ENCODE measurements around the gene MACC1. TPM values are rescaled to one million over a fixed set of nuclear protein-coding genes. Genes with fewer than 3 reads are reported as not detected.

MACC1 gene
- total RNA-seq, 2 donors from 2014 or later = 0.26 TPM; not detected in 1

DNA sequence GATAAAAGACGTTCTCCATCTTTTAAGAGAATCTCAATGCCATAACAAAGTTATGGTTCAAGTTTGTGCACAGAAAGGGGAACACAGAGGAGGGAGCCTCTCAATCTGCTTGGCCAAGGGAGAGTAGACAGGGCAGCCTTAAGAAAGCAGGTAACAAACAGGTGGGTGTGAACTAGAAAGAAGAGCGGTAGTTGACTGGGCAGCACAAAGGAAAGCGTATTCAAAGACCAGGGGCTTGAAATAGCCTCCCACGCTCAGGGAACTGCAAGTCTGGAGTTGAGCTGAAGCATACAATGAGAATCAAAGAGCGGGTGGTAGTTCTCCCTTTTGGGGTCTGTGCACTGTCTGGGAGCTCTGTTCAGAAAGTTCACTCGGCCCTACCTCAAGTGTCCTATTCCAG, 18.9 kb upstream of the MACC1 start:
- no peak for DNase-seq (ENCODE audit: low spot score)
- Histone ChIP-seq H3K9me3 (no peaks in the 10 kb centered on the region), H3K4me3 (no peak overlapping the region), H3K36me3 (no peaks in the 10 kb centered on the region), H3K27ac (no peak overlapping the region), H3K27me3 (no peaks in the 10 kb centered on the region), H3K4me1 (no peaks in the 10 kb centered on the region)
- TF ChIP-seq, protein P1, sequence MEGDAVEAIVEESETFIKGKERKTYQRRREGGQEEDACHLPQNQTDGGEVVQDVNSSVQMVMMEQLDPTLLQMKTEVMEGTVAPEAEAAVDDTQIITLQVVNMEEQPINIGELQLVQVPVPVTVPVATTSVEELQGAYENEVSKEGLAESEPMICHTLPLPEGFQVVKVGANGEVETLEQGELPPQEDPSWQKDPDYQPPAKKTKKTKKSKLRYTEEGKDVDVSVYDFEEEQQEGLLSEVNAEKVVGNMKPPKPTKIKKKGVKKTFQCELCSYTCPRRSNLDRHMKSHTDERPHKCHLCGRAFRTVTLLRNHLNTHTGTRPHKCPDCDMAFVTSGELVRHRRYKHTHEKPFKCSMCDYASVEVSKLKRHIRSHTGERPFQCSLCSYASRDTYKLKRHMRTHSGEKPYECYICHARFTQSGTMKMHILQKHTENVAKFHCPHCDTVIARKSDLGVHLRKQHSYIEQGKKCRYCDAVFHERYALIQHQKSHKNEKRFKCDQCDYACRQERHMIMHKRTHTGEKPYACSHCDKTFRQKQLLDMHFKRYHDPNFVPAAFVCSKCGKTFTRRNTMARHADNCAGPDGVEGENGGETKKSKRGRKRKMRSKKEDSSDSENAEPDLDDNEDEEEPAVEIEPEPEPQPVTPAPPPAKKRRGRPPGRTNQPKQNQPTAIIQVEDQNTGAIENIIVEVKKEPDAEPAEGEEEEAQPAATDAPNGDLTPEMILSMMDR (IDR thresholded peaks at IDR 0.05) = no peak

DNA sequence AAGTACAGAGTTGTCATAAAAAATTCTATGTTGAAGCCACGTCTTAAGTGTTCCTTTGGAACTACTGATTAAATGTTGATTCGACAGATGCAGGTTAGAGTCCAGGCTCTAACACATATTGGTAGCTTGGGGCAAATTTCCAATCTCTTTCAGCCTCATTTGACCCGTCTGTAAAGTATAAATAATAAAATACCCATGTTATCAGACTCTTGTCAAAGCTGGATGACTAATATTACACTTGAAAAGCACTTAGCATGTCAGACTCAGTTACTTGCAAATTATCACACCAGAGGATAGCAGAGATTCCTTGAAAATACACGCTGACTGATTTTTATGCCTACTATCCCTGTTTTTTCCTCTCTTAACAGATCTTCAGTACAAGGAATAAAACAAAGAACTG, 18.1 kb upstream of the MACC1 start:
- no peak overlapping the region for H3K4me3 ChIP-seq
- no peaks in the 10 kb centered on the region for H3K27me3 ChIP-seq
- TF ChIP-seq, protein P1 (IDR thresholded peaks at IDR 0.05) = no peak
- H3K36me3 ChIP-seq = no peaks in the 10 kb centered on the region
- no peak overlapping the region for H3K27ac ChIP-seq
- no peaks in the 10 kb centered on the region for H3K4me1 ChIP-seq
- no peak for DNase-seq (ENCODE audit: low spot score)
- H3K9me3 ChIP-seq = no peaks in the 10 kb centered on the region

DNA sequence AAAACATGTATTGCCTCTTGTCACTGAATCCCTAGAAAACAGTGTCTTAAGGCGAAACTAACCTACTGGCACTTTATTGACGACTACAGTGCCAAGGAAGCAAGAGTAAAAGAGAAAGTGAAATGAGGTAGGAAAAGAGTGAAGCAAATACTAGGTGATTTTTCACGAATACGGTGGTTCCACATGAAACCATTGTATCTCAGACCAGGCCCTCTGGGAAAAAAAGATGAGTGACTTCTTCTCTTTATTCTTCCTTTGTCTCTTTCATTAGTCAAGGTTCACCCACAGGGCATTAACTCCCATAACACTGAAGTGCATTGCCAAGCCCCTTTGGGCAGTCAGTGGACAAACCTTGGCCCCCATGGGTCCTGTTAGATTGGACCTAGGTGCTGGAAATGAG, 16.2 kb upstream of the MACC1 start:
- no peaks in the 10 kb centered on the region for H3K4me1 ChIP-seq
- DNase-seq (ENCODE audit: low spot score) = no peak
- no peaks in the 10 kb centered on the region for H3K9me3 ChIP-seq
- TF ChIP-seq, protein P1 (IDR thresholded peaks at IDR 0.05) = no peak
- no peak overlapping the region for H3K27ac ChIP-seq
- no peaks in the 10 kb centered on the region for H3K27me3 ChIP-seq
- no peaks in the 10 kb centered on the region for H3K36me3 ChIP-seq
- no peak overlapping the region for H3K4me3 ChIP-seq

DNA sequence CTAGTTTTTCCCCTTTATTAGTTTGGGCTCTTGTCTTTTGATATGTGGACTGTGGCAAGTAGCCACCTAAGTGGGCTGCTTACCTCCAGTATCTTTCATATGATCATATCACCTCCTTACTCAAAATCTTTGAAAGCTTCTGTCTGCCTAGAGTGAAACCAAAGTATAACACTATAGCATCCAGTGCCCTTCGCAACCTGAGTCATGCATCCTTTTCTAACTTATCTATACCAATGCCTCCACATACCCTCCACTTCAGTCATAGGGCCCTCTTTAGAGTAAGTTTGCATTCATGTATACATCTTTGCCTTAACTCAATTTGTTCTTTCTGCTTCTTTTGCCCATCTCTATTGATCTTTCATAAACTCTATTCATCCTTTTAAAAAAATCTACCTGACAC, 15.7 kb upstream of the MACC1 start:
- TF ChIP-seq, protein P1 (IDR thresholded peaks at IDR 0.05) = no peak

DNA sequence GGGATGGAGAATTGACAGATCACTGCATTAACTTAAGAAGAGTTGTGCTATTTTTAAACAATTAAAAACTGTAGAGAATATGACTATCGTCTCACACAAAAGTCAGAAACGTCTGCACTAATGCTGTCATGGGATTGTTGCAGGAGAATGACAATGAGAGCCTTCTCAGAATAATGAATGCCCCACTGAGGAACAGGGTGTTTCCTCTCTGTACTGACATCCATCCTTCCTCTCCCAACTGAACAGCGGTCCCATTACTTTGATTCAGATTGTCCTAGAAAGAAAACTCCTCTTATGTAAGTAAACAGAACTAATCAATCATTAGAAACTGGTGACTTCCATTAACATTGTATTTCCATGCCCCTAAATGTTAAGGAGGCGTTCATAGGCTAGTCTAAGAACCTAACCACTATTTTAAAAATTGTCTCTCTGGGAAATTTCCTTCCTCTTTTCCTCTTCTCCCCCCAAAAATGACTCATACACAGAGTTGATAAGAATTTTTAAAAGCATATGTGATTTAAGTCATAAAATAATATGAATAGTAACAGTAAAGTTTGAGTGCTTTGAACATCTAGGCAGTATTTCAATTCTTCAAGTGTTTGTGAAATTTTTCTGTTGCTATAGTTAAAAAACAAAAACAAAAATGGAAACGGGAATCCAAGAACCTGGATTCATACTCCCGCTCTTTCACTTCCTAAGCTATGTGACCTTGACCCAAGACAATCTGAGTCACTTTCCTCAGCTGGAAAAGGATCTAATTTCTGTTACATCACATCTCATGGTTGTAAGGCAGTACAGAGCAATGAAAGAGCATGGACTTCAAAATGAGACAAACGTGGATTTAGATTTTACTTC, 12.7 kb upstream of the MACC1 start:
- TF ChIP-seq, protein P1 (IDR thresholded peaks at IDR 0.05) = no peak
- no peak for DNase-seq (ENCODE audit: low spot score)
- H3K36me3 ChIP-seq = no peaks in the 10 kb centered on the region
- H3K4me1 ChIP-seq = no peaks in the 10 kb centered on the region
- no peaks in the 10 kb centered on the region for H3K9me3 ChIP-seq
- H3K4me3 ChIP-seq = no peak overlapping the region
- H3K27ac ChIP-seq = no peak overlapping the region
- H3K27me3 ChIP-seq = no peaks in the 10 kb centered on the region

More for the DNA sequence above, 15.7 kb upstream of the MACC1 start:
- no peak overlapping the region for H3K27ac ChIP-seq
- no peaks in the 10 kb centered on the region for H3K4me1 ChIP-seq
- H3K27me3 ChIP-seq = no peaks in the 10 kb centered on the region
- DNase-seq (ENCODE audit: low spot score) = no peak
- H3K36me3 ChIP-seq = no peaks in the 10 kb centered on the region
- no peak overlapping the region for H3K4me3 ChIP-seq
- H3K9me3 ChIP-seq = no peaks in the 10 kb centered on the region

DNA sequence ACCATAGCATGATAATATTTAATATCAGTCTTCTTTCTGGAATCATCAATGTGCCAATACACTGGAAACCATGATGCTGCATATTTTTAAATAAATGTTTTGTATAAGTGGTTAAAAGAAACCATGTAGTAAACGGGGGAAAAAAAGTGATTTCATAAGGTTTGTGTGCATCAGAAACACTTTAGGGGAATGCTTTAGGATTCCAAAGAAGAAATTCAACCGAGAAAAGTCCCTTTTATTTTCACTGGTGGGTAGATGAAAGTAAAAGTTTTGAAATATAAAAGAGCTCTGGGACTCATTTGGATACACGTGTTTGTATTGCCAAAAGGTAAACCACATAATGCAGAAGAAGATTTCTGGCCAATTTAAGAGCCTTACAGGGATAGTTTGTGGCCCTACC, 11.9 kb upstream of the MACC1 start:
- H3K4me1 ChIP-seq = no peaks in the 10 kb centered on the region
- no peaks in the 10 kb centered on the region for H3K9me3 ChIP-seq
- H3K4me3 ChIP-seq = no peak overlapping the region
- H3K27ac ChIP-seq = no peak overlapping the region
- DNase-seq (ENCODE audit: low spot score) = no peak
- TF ChIP-seq, protein P1 (IDR thresholded peaks at IDR 0.05) = no peak
- no peaks in the 10 kb centered on the region for H3K27me3 ChIP-seq
- no peaks in the 10 kb centered on the region for H3K36me3 ChIP-seq
